GM12878 (cell line): Measurements from ENCODE around the gene TDRD7. TPM values are rescaled to one million over a fixed set of nuclear protein-coding genes. Genes with fewer than 3 reads are reported as not detected.
A peak's percentile ranks its signal among the peaks of the same experiment; 100 is the strongest.

Experiments
- ATF7 ChIP-seq: fragments of 450-650 bp; IDR thresholded peaks from 2 replicates; pipeline ENCODE4 v1.6.1; 2016; ENCODE audit warnings: low read depth, mild to moderate bottlenecking
- CTCF ChIP-seq, 3 experiments: IDR thresholded peaks in 2 of 3; conservative IDR thresholded peaks in 1 of 3; 2 replicates each; pipeline ENCODE4 v1.5.1; 2011; ENCODE audit warnings: low read depth in 3 of 3, low read length in 3 of 3, mild to moderate bottlenecking in 3 of 3, control low read depth in 2 of 3, moderate library complexity in 2 of 3, inconsistent platforms in 1 of 3, mixed read lengths in 1 of 3; ENCODE audit not compliant: control insufficient read depth in 2 of 3, insufficient read depth in 1 of 3; ENCODE audit errors: extremely low read depth in 1 of 3
- E2F4 ChIP-seq: IDR thresholded peaks from 2 replicates; pipeline ENCODE4 v1.6.1; 2012; ENCODE audit warnings: low read depth, low read length, improper control_type of control experiment
- NFXL1 ChIP-seq: fragments of 450-650 bp; IDR thresholded peaks from 2 replicates; pipeline ENCODE4 v1.6.1; 2017; ENCODE audit warnings: antibody characterized with exemption, mild to moderate bottlenecking, borderline replicate concordance
- POLR2AphosphoS5 ChIP-seq: IDR thresholded peaks from 2 replicates; pipeline ENCODE4 v1.6.1; 2011; ENCODE audit warnings: mild to moderate bottlenecking, low read length, inconsistent platforms
- RB1 ChIP-seq: fragments of 450-650 bp; formaldehyde crosslinking; IDR thresholded peaks from 2 replicates; pipeline ENCODE4 v1.6.1; 2017; ENCODE audit warnings: mild to moderate bottlenecking, borderline replicate concordance
- RBBP5 ChIP-seq: fragments of 200-600 bp; sonication (generic); conservative IDR thresholded peaks from 2 replicates; pipeline ENCODE4 v1.6.1; 2016
- polyA plus RNA-seq, 11 experiments: library from polyadenylated mRNA; depleted of rRNA in 4 of 11; unstranded in 6 of 11; stranded (reverse) in 5 of 11; fragments of >200 nt; fragmentation: Nextera tagmentation in 4 of 11; fragmentation: Illumina TruSeq in 1 of 11; extraction: Ambion mirVana in 4 of 11; extraction: Trizol in 1 of 11; gene quantifications; 1 replicate in 1 of 11; 2 replicates in 10 of 11; pipeline versions ENCODE4 v1.2.1 to v1.2.3, GENCODE V29; 2011 to 2016; ENCODE audit warnings: inconsistent platforms in 2 of 11, missing spikeins in 2 of 11, low read depth in 1 of 11
- total RNA-seq, 4 experiments: library from RNA; depleted of rRNA in 3 of 4; stranded (reverse); fragments of >200 nt in 3 of 4; fragmentation: Illumina TruSeq in 1 of 4; extraction: Trizol in 1 of 4; gene quantifications; 2 replicates each; pipeline versions ENCODE4 v1.2.1 to v1.2.3, GENCODE V29; 2013 to 2021
- TF ChIP-seq, protein P1 (sequence below): IDR thresholded peaks from 2 replicates; pipeline ENCODE4 v1.6.1; 2011; ENCODE audit warnings: low read depth, low read length, improper control_type of control experiment, borderline replicate concordance

Gene TDRD7
- total and polyA plus RNA-seq, 10 of the 15 experiments (the other 5 are each of a cell fraction or from before 2014, with no cell fraction given), result 5.7 to 26.4 (median 16.2) TPM

DNA sequence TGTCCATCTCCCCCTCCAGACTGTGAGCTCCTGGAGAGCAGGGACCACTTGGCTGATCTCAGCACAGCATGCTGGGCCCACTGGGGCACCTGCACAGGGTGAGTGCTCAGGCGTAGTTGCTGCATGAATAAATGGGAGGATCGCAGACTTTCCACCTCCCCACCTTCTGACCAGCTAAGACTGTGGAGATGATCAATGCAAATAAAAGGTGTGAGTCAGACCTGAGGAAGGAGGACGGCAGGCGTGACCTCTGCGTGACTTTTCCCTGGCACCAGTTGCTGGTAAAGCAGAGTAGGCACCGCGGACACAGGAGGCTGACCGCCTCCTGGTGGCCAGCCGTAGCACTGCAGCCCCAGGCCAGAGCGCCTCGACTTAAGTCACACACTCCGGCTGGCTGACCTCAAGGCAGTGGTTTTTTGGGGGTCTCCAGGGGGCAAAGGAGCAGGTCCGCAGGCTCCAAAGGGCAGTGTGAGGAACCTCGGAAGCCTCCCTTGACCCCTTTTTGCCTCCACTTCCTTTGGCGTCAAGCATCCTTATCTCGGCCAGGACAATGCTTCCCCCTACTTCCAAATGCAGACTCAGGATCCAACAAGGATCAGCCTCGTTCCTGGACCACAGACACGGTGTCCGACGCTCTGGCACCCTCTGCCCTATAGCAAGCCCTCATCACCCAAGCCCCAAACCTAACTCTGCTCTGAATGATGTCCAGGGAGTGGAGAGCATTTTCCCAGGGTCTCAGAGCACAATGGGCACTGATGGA is 12.7 kb upstream of the TDRD7 start (continued):
- TF ChIP-seq CTCF (IDR thresholded peaks at IDR 0.05 in 2 of 3, conservative IDR thresholded peaks at IDR 0.05 in 1 of 3; ENCODE audit: control insufficient read depth in 2 of 3, extremely low read depth in 1 of 3, insufficient read depth in 1 of 3, low read depth in 3 of 3, low read length in 3 of 3) (peak; percentile 86 to 100 (median 99)), ATF7 (no peak), E2F4 (no peak), NFXL1 (no peak), RBBP5 (no peak), RB1 (0 out of 2 replicates have a peak, but pooled peaks have one; percentile 64), POLR2AphosphoS5 (no peak)
- TF ChIP-seq, protein P1, sequence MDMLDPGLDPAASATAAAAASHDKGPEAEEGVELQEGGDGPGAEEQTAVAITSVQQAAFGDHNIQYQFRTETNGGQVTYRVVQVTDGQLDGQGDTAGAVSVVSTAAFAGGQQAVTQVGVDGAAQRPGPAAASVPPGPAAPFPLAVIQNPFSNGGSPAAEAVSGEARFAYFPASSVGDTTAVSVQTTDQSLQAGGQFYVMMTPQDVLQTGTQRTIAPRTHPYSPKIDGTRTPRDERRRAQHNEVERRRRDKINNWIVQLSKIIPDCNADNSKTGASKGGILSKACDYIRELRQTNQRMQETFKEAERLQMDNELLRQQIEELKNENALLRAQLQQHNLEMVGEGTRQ, result no peak
